Suprapubic skin (tissue), 4 donors: ENCODE results near the gene PPA1.

Experiments
- CTCF ChIP-seq, 2 donors: fragments of 200-600 bp in 1 of 2; fragments of 450-650 bp in 1 of 2; sonication (generic) in 1 of 2; IDR thresholded peaks; one replicate each; pipeline ENCODE4 v1.5.1; 2016 to 2019; ENCODE audit warnings: antibody characterized with exemption in 2 of 2, mild to moderate bottlenecking in 1 of 2, moderate library complexity in 1 of 2
- EP300 ChIP-seq: sonication (generic); formaldehyde crosslinking; IDR thresholded peaks from one replicate; pipeline ENCODE4 v1.6.1; 2017; ENCODE audit warnings: antibody characterized with exemption
- POLR2A ChIP-seq, 2 donors: fragments of 450-650 bp; IDR thresholded peaks; one replicate each; pipeline ENCODE4 v1.6.1; 2017; ENCODE audit warnings: antibody characterized with exemption in 2 of 2, mild to moderate bottlenecking in 2 of 2, moderate library complexity in 2 of 2
- POLR2AphosphoS5 ChIP-seq, 3 donors: sonication (generic); formaldehyde crosslinking; IDR thresholded peaks; one replicate each; pipeline ENCODE4 v1.6.1; 2017; ENCODE audit warnings: antibody characterized with exemption in 3 of 3

- TF ChIP-seq CTCF (IDR thresholded peaks at IDR 0.05) (no peak), POLR2AphosphoS5 (IDR thresholded peaks at IDR 0.05) (no peak), POLR2A (IDR thresholded peaks at IDR 0.05) (no peak), EP300 (no peak)
These were observed 63.4 kb downstream of the PPA1 start for GRCh38 chr10:70169649-70170364.
